H1 (cell line): ENCODE results near the gene LAMP1. TPM values are rescaled to one million over a fixed set of nuclear protein-coding genes. Genes with fewer than 3 reads are reported as not detected.

Experiments used
- CTCF ChIA-PET: fragments of 300-600 bp; sonication (Branson Sonifier 250); formaldehyde crosslinking; loops from one replicate; lab custom pipeline; 2021; ENCODE audit not compliant: partially characterized antibody; lab: Charles Lee
- POLR2A ChIA-PET: fragments of 300-600 bp; sonication (Branson Sonifier 250); formaldehyde crosslinking; loops from one replicate; lab custom pipeline; 2021; ENCODE audit warnings: inconsistent platforms; ENCODE audit not compliant: partially characterized antibody; lab: Charles Lee
- DNase-seq, 2 experiments: peaks; one replicate each; pipeline versions ENCODE4 v3.0.0 to v3.0.0-alpha.2; 2010 to 2022; ENCODE audit warnings: low spot score in 2 of 2, low read depth in 1 of 2, mixed read lengths in 1 of 2
- FAIRE-seq: peaks from 2 replicates; lab custom pipeline; 2011; peaks lifted over from hg19 to GRCh38; lab: Jason Lieb, UNC
- H2AFZ ChIP-seq: 2 replicates; pipeline ENCODE4 v1.8.1; 2012; ENCODE audit warnings: low read length, inconsistent platforms
- H2AK5ac ChIP-seq: 2 replicates; pipeline ENCODE4 v1.6.1; 2013; ENCODE audit warnings: low read depth, low read length
- H2BK120ac ChIP-seq: replicated peaks from 2 replicates; pipeline ENCODE3; 2013; ENCODE audit warnings: low read depth, low read length, inconsistent platforms
- H2BK12ac ChIP-seq: 2 replicates; pipeline ENCODE4 v1.6.1; 2013; ENCODE audit warnings: low read depth, low read length
- H2BK15ac ChIP-seq: 2 replicates; pipeline ENCODE4 v1.6.1; 2013; ENCODE audit warnings: low read length
- H2BK20ac ChIP-seq: 2 replicates; pipeline ENCODE4 v1.6.1; 2013; ENCODE audit warnings: low read length
- H2BK5ac ChIP-seq: 2 replicates; pipeline ENCODE4 v1.6.1; 2013; ENCODE audit warnings: low read depth, low read length
- H3K14ac ChIP-seq: 2 replicates; pipeline ENCODE4 v1.6.1; 2013; ENCODE audit warnings: inconsistent platforms; ENCODE audit not compliant: insufficient read length
- H3K18ac ChIP-seq: 2 replicates; pipeline ENCODE4 v1.6.1; 2013; ENCODE audit warnings: low read length; ENCODE audit errors: extremely low read depth
- H3K23ac ChIP-seq: 2 replicates; pipeline ENCODE4 v1.6.1; 2013; ENCODE audit warnings: inconsistent platforms; ENCODE audit not compliant: insufficient read length
- H3K23me2 ChIP-seq: 2 replicates; pipeline ENCODE4 v1.6.1; 2013; ENCODE audit warnings: low read depth, low read length
- H3K27ac ChIP-seq: 2 replicates; pipeline ENCODE4 v1.6.1; 2011; ENCODE audit warnings: low read depth, low read length, inconsistent platforms
- H3K27me3 ChIP-seq, 4 experiments: replicated peaks in 1 of 4; 1 replicate in 1 of 4; 2 replicates in 3 of 4; pipeline versions ENCODE4 v1.6.1 to v1.8.1; 2011 to 2013; ENCODE audit warnings: low read length in 3 of 4, mild to moderate bottlenecking in 3 of 4, inconsistent platforms in 2 of 4, mixed read lengths in 2 of 4, moderate library complexity in 1 of 4; ENCODE audit not compliant: control insufficient read depth in 3 of 4, insufficient read depth in 3 of 4; ENCODE audit errors: extremely low read depth in 1 of 4
- H3K36me3 ChIP-seq, 4 experiments: 2 replicates each; pipeline versions ENCODE4 v1.6.1 to v1.8.1; 2011 to 2013; ENCODE audit warnings: mild to moderate bottlenecking in 4 of 4, low read length in 3 of 4, moderate library complexity in 2 of 4, control low read depth in 1 of 4, inconsistent platforms in 1 of 4; ENCODE audit not compliant: insufficient read depth in 4 of 4, control insufficient read depth in 2 of 4
- H3K4ac ChIP-seq: replicated peaks from 2 replicates; pipeline ENCODE3; 2013; ENCODE audit warnings: low read length, low read depth, mixed read lengths, inconsistent platforms; ENCODE audit not compliant: insufficient read length
- H3K4me1 ChIP-seq, 4 experiments: replicated peaks in 1 of 4; 1 replicate in 1 of 4; 2 replicates in 3 of 4; pipeline versions ENCODE4 v1.6.1 to v1.8.1; 2011 to 2013; ENCODE audit warnings: low read length in 3 of 4, inconsistent platforms in 2 of 4, mixed read lengths in 1 of 4; ENCODE audit not compliant: insufficient read depth in 4 of 4, control insufficient read depth in 3 of 4
- H3K4me2 ChIP-seq, 2 experiments: 2 replicates each; pipeline versions ENCODE4 v1.6.1 to v1.8.1; 2011 to 2013; ENCODE audit warnings: low read depth in 2 of 2, low read length in 2 of 2, control low read depth in 1 of 2, inconsistent platforms in 1 of 2, mild to moderate bottlenecking in 1 of 2; ENCODE audit not compliant: insufficient read depth in 1 of 2
- H3K4me3 ChIP-seq, 4 experiments: fragments of 200-600, 300-600 bp in 1 of 4; sonication (generic), shearing (Covaris generic), sonication (Bioruptor Twin) in 1 of 4; 2 replicates each; pipeline versions ENCODE4 v1.5.1 to v1.8.1; 2011 to 2016; ENCODE audit warnings: low read length in 4 of 4, low read depth in 3 of 4, control low read depth in 2 of 4, inconsistent platforms in 2 of 4, mild to moderate bottlenecking in 2 of 4, mixed read lengths in 1 of 4, moderate library complexity in 1 of 4; ENCODE audit not compliant: insufficient read depth in 2 of 4; ENCODE audit errors: extremely low read depth in 1 of 4
- H3K56ac ChIP-seq: replicated peaks from 2 replicates; pipeline ENCODE3; 2013; ENCODE audit warnings: low read depth, mild to moderate bottlenecking, mixed read lengths, low read length, inconsistent platforms; ENCODE audit not compliant: insufficient read length
- H3K79me1 ChIP-seq: 2 replicates; pipeline ENCODE4 v1.6.1; 2013; ENCODE audit warnings: low read depth, low read length, control low read depth
- H3K79me2 ChIP-seq, 2 experiments: 2 replicates each; pipeline versions ENCODE4 v1.6.1 to v1.8.1; 2012 to 2013; ENCODE audit warnings: low read length in 2 of 2, mild to moderate bottlenecking in 2 of 2, inconsistent platforms in 1 of 2; ENCODE audit not compliant: insufficient read depth in 2 of 2, control insufficient read depth in 1 of 2
- H3K9ac ChIP-seq, 4 experiments: replicated peaks in 1 of 4; 1 replicate in 1 of 4; 2 replicates in 3 of 4; pipeline versions ENCODE4 v1.6.1 to v1.8.1; 2011 to 2013; ENCODE audit warnings: low read depth in 3 of 4, low read length in 3 of 4, control low read depth in 2 of 4, mild to moderate bottlenecking in 2 of 4, moderate library complexity in 2 of 4, inconsistent platforms in 1 of 4; ENCODE audit errors: extremely low read depth in 1 of 4
- H3K9me3 ChIP-seq, 2 experiments: 2 replicates each; pipeline versions ENCODE4 v1.6.1 to v1.8.1; 2012 to 2013; ENCODE audit warnings: mild to moderate bottlenecking in 2 of 2, moderate library complexity in 2 of 2, control low read depth in 1 of 2, inconsistent platforms in 1 of 2, low read depth in 1 of 2, low read length in 1 of 2, mixed read lengths in 1 of 2; ENCODE audit not compliant: insufficient read depth in 2 of 2
- H4K20me1 ChIP-seq, 2 experiments: replicated peaks in 1 of 2; 2 replicates each; pipeline versions ENCODE3 to v1.8.1; 2011 to 2013; ENCODE audit warnings: inconsistent platforms in 2 of 2, low read length in 2 of 2, mild to moderate bottlenecking in 1 of 2; ENCODE audit not compliant: insufficient read depth in 2 of 2, control insufficient read depth in 1 of 2
- H4K5ac ChIP-seq: 2 replicates; pipeline ENCODE4 v1.6.1; 2013; ENCODE audit warnings: low read length, low read depth, mixed read lengths, inconsistent platforms; ENCODE audit not compliant: insufficient read length
- H4K8ac ChIP-seq: 2 replicates; pipeline ENCODE4 v1.8.0; 2013; ENCODE audit warnings: mild to moderate bottlenecking, moderate library complexity, low read length, inconsistent platforms; ENCODE audit not compliant: insufficient read depth; ENCODE audit errors: extremely low read depth
- H4K91ac ChIP-seq: replicated peaks from 2 replicates; pipeline ENCODE3; 2013; ENCODE audit warnings: low read length, mixed read lengths, inconsistent platforms; ENCODE audit not compliant: insufficient read length
- BACH1 ChIP-seq: IDR thresholded peaks from 2 replicates; pipeline ENCODE4 v1.6.1; 2012; ENCODE audit warnings: low read length, improper control_type of control experiment
- BCL11A ChIP-seq, 2 experiments: IDR thresholded peaks; one replicate each; pipeline ENCODE4 v1.6.1; 2011; ENCODE audit warnings: low read depth in 2 of 2, low read length in 2 of 2, mild to moderate bottlenecking in 2 of 2
- CHD2 ChIP-seq: IDR thresholded peaks from 2 replicates; pipeline ENCODE4 v1.6.1; 2012; ENCODE audit warnings: low read length, improper control_type of control experiment
- EGR1 ChIP-seq: IDR thresholded peaks from 2 replicates; pipeline ENCODE4 v1.6.1; 2011; ENCODE audit warnings: low read depth, low read length, borderline replicate concordance
- EZH2 ChIP-seq: fragments of 200-600 bp; sonication (generic); IDR thresholded peaks from 2 replicates; pipeline ENCODE4 v1.7.1; 2012; ENCODE audit warnings: low read depth, mild to moderate bottlenecking, moderate library complexity, low read length, inconsistent platforms; ENCODE audit not compliant: severe bottlenecking
- KDM4A ChIP-seq: IDR thresholded peaks from one replicate; pipeline ENCODE4 v1.7.1; 2012; ENCODE audit warnings: low read depth, mild to moderate bottlenecking, moderate library complexity, low read length, inconsistent platforms; ENCODE audit not compliant: severe bottlenecking
- POLR2A ChIP-seq, 2 experiments: IDR thresholded peaks; 1 replicate in 1 of 2; 2 replicates in 1 of 2; pipeline ENCODE4 v1.6.1; 2011; ENCODE audit warnings: low read depth in 2 of 2, low read length in 2 of 2, mild to moderate bottlenecking in 2 of 2; ENCODE audit errors: control extremely low read depth in 1 of 2
- RAD21 ChIP-seq, 2 experiments: IDR thresholded peaks in 1 of 2; conservative IDR thresholded peaks in 1 of 2; 2 replicates each; pipeline ENCODE4 v1.6.1; 2011; ENCODE audit warnings: low read depth in 2 of 2, low read length in 2 of 2, improper control_type of control experiment in 1 of 2, inconsistent platforms in 1 of 2, mild to moderate bottlenecking in 1 of 2, moderate library complexity in 1 of 2
- RFX5 ChIP-seq: IDR thresholded peaks from 2 replicates; pipeline ENCODE4 v1.6.1; 2011; ENCODE audit warnings: low read depth, low read length, improper control_type of control experiment, borderline replicate concordance
- RNF2 ChIP-seq: fragments of 200-900, 300-1000 bp; sonication (generic); IDR thresholded peaks from 2 replicates; pipeline ENCODE4 v1.7.1; 2016; ENCODE audit warnings: borderline replicate concordance, low read depth, mild to moderate bottlenecking, antibody characterized with exemption, low read length; ENCODE audit not compliant: poor library complexity, severe bottlenecking; ENCODE audit errors: missing control alignments
- TBP ChIP-seq: IDR thresholded peaks from 2 replicates; pipeline ENCODE4 v1.6.1; 2011; ENCODE audit warnings: low read depth, low read length, improper control_type of control experiment
- YY1 ChIP-seq: IDR thresholded peaks from 2 replicates; pipeline ENCODE4 v1.6.1; 2011; ENCODE audit warnings: low read depth, mild to moderate bottlenecking, low read length
- WGBS, 2 experiments: shearing (Covaris generic) in 1 of 2; methylation state at CpG; one replicate each; pipeline versions ENCODE4 v1.1.6 to v1.1.7; 2013 to 2015; ENCODE audit warnings: low lambda C conversion rate in 2 of 2, mixed read lengths in 2 of 2, inconsistent platforms in 1 of 2, low coverage in 1 of 2, missing lambda C conversion rate in 1 of 2; ENCODE audit not compliant: insufficient replicate concordance in 2 of 2, insufficient coverage in 1 of 2, insufficient read length in 1 of 2; ENCODE audit errors: extremely low coverage in 1 of 2, missing lambda C conversion rate in 1 of 2; 5-methylcytosine and 5-hydroxymethylcytosine counted together
- polyA plus RNA-seq, 7 experiments: library from polyadenylated mRNA; depleted of rRNA in 3 of 7; stranded (reverse) in 5 of 7; unstranded in 2 of 7; fragments of >200 nt in 5 of 7; fragments of 200-250 nt in 2 of 7; gene quantifications; 1 replicate in 5 of 7; 2 replicates in 1 of 7; 4 replicates in 1 of 7; pipeline versions ENCODE4 v1.2.1 to v1.2.3, GENCODE V29; 2011 to 2013; ENCODE audit warnings: missing spikeins in 2 of 7, mixed read lengths in 2 of 7
- total RNA-seq: library from RNA; stranded (reverse); fragmentation: NEBNext Ultra II Directional; extraction: Animal tissue kit (Norgen Biotek cat#: 25700); gene quantifications from 2 replicates; pipeline ENCODE4 v1.2.1, GENCODE V29; 2021
- TF ChIP-seq, protein P1 (sequence below): IDR thresholded peaks from 2 replicates; pipeline ENCODE4 v1.6.1; 2012; ENCODE audit warnings: inconsistent platforms

LAMP1 gene
- total and polyA plus RNA-seq, 2 of the 8 experiments (the other 6 are each of a cell fraction or from before 2014, with no cell fraction given) = 97.6 to 140 TPM

- no peak overlapping the region for H3K4me3 ChIP-seq
- H3K23ac ChIP-seq = no peak overlapping the region
- no peaks in the 10 kb centered on the region for H3K27me3 ChIP-seq
- no peak overlapping the region for H3K9ac ChIP-seq
- no peak overlapping the region for H2BK120ac ChIP-seq
- no peak overlapping the region for H3K27ac ChIP-seq
- no peak overlapping the region for H2BK15ac ChIP-seq
- H3K18ac ChIP-seq = no peak overlapping the region
- no peak overlapping the region; the same call in 1 of the 2 replicates for H4K8ac ChIP-seq
- H2BK20ac ChIP-seq = no peak overlapping the region
- DNase-seq (no peak), FAIRE-seq (no peak)
- H2AK5ac ChIP-seq = no peak overlapping the region
- peaks cover 0 to 38% of the 10 kb centered on the region in 2 experiments; a peak in 2 of 4 replicates for H3K79me2 ChIP-seq
- no peak overlapping the region for H2BK5ac ChIP-seq
- no peak overlapping the region for H3K4me2 ChIP-seq
- no peak overlapping the region for H4K91ac ChIP-seq
- no peaks in the 10 kb centered on the region for H3K23me2 ChIP-seq
- peaks cover 7 to 57% (median 27%) of the 10 kb centered on the region in 4 experiments for H3K36me3 ChIP-seq
- ChIA-PET CTCF (interaction anchor here (0.6 to 3.4 kb wide), 8 partner anchors 17 to 128 kb away, joined by 3 to 11 read pairs (median 5); no protein-coding TSS in a partner anchor), POLR2A (interaction anchor here (1.1 to 6.6 kb wide), 10 partner anchors 9 to 37 kb away, joined by 3 to 78 read pairs (median 6); partner anchors contain the start of gene GRTP1)
- no peak overlapping the region for H4K5ac ChIP-seq
- peaks cover 8% of the 10 kb centered on the region; the same call in 1 of the 2 replicates for H3K79me1 ChIP-seq
- no peak overlapping the region for H2BK12ac ChIP-seq
- no peak overlapping the region for H3K4ac ChIP-seq
- H4K20me1 ChIP-seq = peaks cover 5 to 10% of the 10 kb centered on the region in 2 experiments
- no peak overlapping the region for H3K14ac ChIP-seq
- H3K56ac ChIP-seq = no peak overlapping the region
- no peaks in the 10 kb centered on the region for H3K4me1 ChIP-seq
- no peaks in the 10 kb centered on the region for H3K9me3 ChIP-seq
- WGBS, 2 experiments = 95% methylated on average over 10 of the region's 10 CpGs; no CpG with 5 or more reads in 1 of the 2 experiments
- H2AFZ ChIP-seq = no peak overlapping the region
- no peak for TF ChIP-seq BCL11A (IDR thresholded peaks at IDR 0.05; ENCODE audit: low read depth in 2 of 2, low read length in 2 of 2)
- TF ChIP-seq RAD21 (IDR thresholded peaks at IDR 0.05 in 1 of 2, conservative IDR thresholded peaks at IDR 0.05 in 1 of 2; ENCODE audit: low read depth in 2 of 2, low read length in 2 of 2) = no peak
- TF ChIP-seq POLR2A (IDR thresholded peaks at IDR 0.05; ENCODE audit: control extremely low read depth in 1 of 2, low read depth in 2 of 2, low read length in 2 of 2) = no peak
- TF ChIP-seq BACH1 = no peak
- TF ChIP-seq YY1 = no peak
- TF ChIP-seq TBP = no peak
- TF ChIP-seq CHD2 = no peak
- TF ChIP-seq EZH2 = no peak
- TF ChIP-seq RFX5 = no peak
- TF ChIP-seq, protein P1, sequence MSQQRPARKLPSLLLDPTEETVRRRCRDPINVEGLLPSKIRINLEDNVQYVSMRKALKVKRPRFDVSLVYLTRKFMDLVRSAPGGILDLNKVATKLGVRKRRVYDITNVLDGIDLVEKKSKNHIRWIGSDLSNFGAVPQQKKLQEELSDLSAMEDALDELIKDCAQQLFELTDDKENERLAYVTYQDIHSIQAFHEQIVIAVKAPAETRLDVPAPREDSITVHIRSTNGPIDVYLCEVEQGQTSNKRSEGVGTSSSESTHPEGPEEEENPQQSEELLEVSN = no peak
- no peak for TF ChIP-seq EGR1
- TF ChIP-seq KDM4A = no peak
- TF ChIP-seq RNF2 = no peak
Measured at GRCh38 chr13:113355621-113356020, 58.6 kb downstream of the LAMP1 start.
